Endodermal cell (in vitro differentiated cells): ENCODE results near the gene COLEC11. TPM values are rescaled to one million over a fixed set of nuclear protein-coding genes. Genes with fewer than 3 reads are reported as not detected.
A peak's percentile ranks its signal among the peaks of the same experiment; 100 is the strongest.
"Not testable (repeated sequence)": the region's sequence is repeated elsewhere in the genome, so short reads cannot be mapped to it uniquely, and the experiment has no call there.

Experiments used
- DNase-seq: peaks from one replicate; pipeline ENCODE4 v3.0.0-alpha.2; 2017
- H3K27ac ChIP-seq: 2 replicates; pipeline ENCODE4 v1.5.1; 2013; ENCODE audit warnings: mild to moderate bottlenecking, low read depth, low read length, moderate library complexity
- H3K27me3 ChIP-seq: 2 replicates; pipeline ENCODE4 v1.6.1; 2013; ENCODE audit warnings: mild to moderate bottlenecking, low read length, moderate library complexity; ENCODE audit not compliant: insufficient read depth, control insufficient read depth, poor library complexity, severe bottlenecking
- H3K36me3 ChIP-seq: 2 replicates; pipeline ENCODE4 v1.7.0; 2013; ENCODE audit warnings: mild to moderate bottlenecking, low read length, moderate library complexity; ENCODE audit not compliant: control insufficient read depth, insufficient read depth
- H3K4me1 ChIP-seq: one replicate; pipeline ENCODE4 v1.7.0; 2013; ENCODE audit warnings: low read length; ENCODE audit not compliant: control insufficient read depth, insufficient read depth
- H3K4me3 ChIP-seq: 2 replicates; pipeline ENCODE4 v1.5.1; 2013; ENCODE audit warnings: mild to moderate bottlenecking, low read length, moderate library complexity
- H3K9ac ChIP-seq: 2 replicates; pipeline ENCODE4 v1.6.1; 2013; ENCODE audit warnings: mild to moderate bottlenecking, low read length, moderate library complexity; ENCODE audit not compliant: poor library complexity, severe bottlenecking; ENCODE audit errors: extremely low read depth
- H3K9me3 ChIP-seq: 2 replicates; pipeline ENCODE4 v1.6.1; 2013; ENCODE audit warnings: mild to moderate bottlenecking, low read length, moderate library complexity; ENCODE audit not compliant: control insufficient read depth
- H3K27ac Mint-ChIP-seq: 2 replicates; pipeline ENCODE4 v1.8.0; 2020; ENCODE audit warnings: mixed read lengths
- H3K27me3 Mint-ChIP-seq: 2 replicates; pipeline ENCODE4 v1.8.0; 2021; ENCODE audit warnings: mild to moderate bottlenecking, mixed read lengths; ENCODE audit not compliant: insufficient read depth
- H3K36me3 Mint-ChIP-seq: 2 replicates; pipeline ENCODE4 v1.8.0; 2020; ENCODE audit warnings: low read depth, mixed read lengths
- H3K4me1 Mint-ChIP-seq: 2 replicates; pipeline ENCODE4 v1.8.0; 2020; ENCODE audit warnings: mixed read lengths
- H3K4me3 Mint-ChIP-seq: 2 replicates; pipeline ENCODE4 v1.8.0; 2020; ENCODE audit warnings: mild to moderate bottlenecking, moderate library complexity, mixed read lengths
- H3K9me3 Mint-ChIP-seq: 2 replicates; pipeline ENCODE4 v1.8.0; 2020; ENCODE audit warnings: mild to moderate bottlenecking, mixed read lengths
- CTCF ChIP-seq: fragments of 200-600 bp; sonication (generic); conservative IDR thresholded peaks from 2 replicates; pipeline ENCODE4 v1.5.0; 2021; ENCODE audit warnings: antibody characterized with exemption, mild to moderate bottlenecking
- WGBS, 2 experiments: methylation state at CpG; one replicate each; pipeline versions ENCODE4 v1.1.5 to v1.1.7; 2013; ENCODE audit warnings: missing lambda C conversion rate in 2 of 2, mixed read lengths in 1 of 2; ENCODE audit not compliant: insufficient coverage in 1 of 2, insufficient read length in 1 of 2; 5-methylcytosine and 5-hydroxymethylcytosine counted together
- total RNA-seq, 2 donors: library from RNA; stranded (reverse); fragmentation: NEBNext Ultra II Directional in 1 of 2; extraction: Animal tissue kit (Norgen Biotek cat#: 25700) in 1 of 2; gene quantifications; 2 replicates in 1 of 2; 3 replicates in 1 of 2; pipeline ENCODE4 v1.2.1, GENCODE V29; 2021

COLEC11 gene
- total RNA-seq, 2 donors from 2014 or later: 1.1 to 1.5 TPM

- H3K27me3 Mint-ChIP-seq: peaks cover 13% of the 10 kb centered on the region
- Histone ChIP-seq H3K9me3 (no peaks in the 10 kb centered on the region), H3K4me1 (peaks cover 11% of the 10 kb centered on the region), H3K4me3 (no peak within 1 kb of the TSS), H3K9ac (no peak within 1 kb of the TSS), H3K27ac (peak within 1 kb of the TSS; percentile 73), H3K27me3 (no peaks in the 10 kb centered on the region), H3K36me3 (no peaks in the 10 kb centered on the region)
- WGBS, 2 experiments: 92 to 95% methylated on average over 6 to 7 of the region's 7 CpGs
- H3K4me1 Mint-ChIP-seq: peaks cover 29% of the 10 kb centered on the region
- H3K27ac Mint-ChIP-seq: no peak within 1 kb of the TSS
- H3K9me3 Mint-ChIP-seq: no peaks in the 10 kb centered on the region
- no peak within 1 kb of the TSS for H3K4me3 Mint-ChIP-seq
- no peak for DNase-seq
- TF ChIP-seq CTCF: no peak
- H3K36me3 Mint-ChIP-seq: no peaks in the 10 kb centered on the region
Observed at GRCh38 chr2:3657881-3658280, 63.0 kb downstream of the COLEC11 start, which contains the start of gene ALLC. Gene ALLC, plus strand, starts transcription at chr2:3658200. Its CDS starts 12,958 bp downstream, at chr2:3671158.

DNA sequence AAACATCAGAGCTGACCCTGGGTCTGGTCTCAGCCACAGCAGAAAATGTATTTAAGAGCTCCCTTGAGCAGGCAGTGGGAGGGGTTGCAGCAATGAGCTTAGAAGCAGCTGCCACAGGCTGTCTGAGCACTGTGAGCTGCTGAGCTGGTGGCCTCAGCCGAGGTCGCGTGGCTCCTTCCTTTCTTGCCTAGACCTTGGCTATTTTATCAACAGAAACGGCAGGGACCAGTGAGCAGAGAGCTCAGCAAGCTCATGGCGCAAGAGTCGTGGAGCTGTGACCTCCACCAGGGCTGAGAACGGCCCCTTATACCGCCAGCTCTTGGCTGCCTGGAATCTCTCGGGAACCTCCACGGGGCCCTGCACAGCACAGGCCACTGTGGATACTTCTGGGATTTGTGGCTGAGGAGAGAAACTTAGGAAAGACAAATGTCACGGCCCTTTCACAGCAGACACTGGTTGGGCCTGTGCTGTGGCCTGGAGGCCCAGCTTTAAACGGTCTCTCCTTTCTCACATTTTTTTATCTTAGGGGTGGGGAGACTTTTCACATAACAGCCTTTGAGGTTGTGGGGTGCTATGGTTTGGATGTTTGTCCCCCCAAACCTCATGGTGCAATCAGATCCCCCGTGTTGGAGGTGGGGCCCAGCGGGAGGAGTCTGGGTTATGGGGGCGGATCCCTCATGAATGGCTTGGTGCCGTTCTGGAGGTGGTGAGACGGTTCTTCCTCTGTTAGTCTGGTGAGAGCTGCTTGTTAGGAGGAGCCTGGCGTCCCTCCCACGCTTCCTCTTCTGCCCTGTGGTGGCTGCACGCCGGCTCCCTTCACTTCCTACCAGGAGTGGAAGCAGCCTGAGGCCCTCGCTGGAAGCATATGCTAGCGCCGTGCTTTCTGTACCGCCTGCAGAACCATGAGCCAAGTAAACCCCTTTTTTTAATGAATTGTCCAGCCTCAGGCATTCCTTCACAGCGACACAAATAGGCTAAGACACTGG lies 64.8 kb downstream of the COLEC11 start:
- Mint-ChIP-seq H3K9me3 (no peaks in the 10 kb centered on the region), H3K36me3 (no peaks in the 10 kb centered on the region), H3K27me3 (no peaks in the 10 kb centered on the region), H3K4me1 (peaks cover 38% of the 10 kb centered on the region), H3K4me3 (no peak overlapping the region), H3K27ac (no peak overlapping the region)
- peak; percentile 52 for DNase-seq
- no peaks in the 10 kb centered on the region for H3K9me3 ChIP-seq
- H3K36me3 ChIP-seq: no peaks in the 10 kb centered on the region
- WGBS, 2 experiments: 90 to 93% methylated on average over 9 to 26 of the region's 26 CpGs
- no peak for TF ChIP-seq CTCF
- H3K27me3 ChIP-seq: no peaks in the 10 kb centered on the region
- no peak overlapping the region for H3K9ac ChIP-seq
- H3K4me1 ChIP-seq: peaks cover 15% of the 10 kb centered on the region
- no peak overlapping the region for H3K4me3 ChIP-seq
- H3K27ac ChIP-seq: peak overlapping the region; percentile 51

DNA sequence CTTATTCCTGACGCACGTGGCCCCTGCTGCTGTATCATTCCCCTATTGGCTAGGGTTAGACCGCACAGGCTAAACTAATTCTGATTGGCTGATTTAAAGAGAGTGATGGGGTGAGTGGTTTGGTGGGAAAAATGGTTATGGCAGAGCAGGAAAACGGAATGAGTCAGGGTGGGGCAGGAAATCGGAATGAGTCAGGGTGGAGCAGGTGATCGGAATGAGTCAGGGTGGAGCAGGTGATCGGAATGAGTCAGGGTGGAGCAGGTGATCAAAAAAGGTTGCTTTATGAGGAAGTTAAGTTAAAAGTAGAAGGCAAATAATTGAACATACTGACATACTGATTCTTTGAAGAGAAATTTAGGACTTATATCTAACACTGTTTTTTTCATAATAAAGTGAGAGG lies 65.7 kb downstream of the COLEC11 start:
- not testable (repeated sequence) for H3K4me3 ChIP-seq, H3K4me3 Mint-ChIP-seq, H3K27me3 ChIP-seq, H3K36me3 ChIP-seq, H3K9me3 Mint-ChIP-seq, H3K36me3 Mint-ChIP-seq, H3K9me3 ChIP-seq, H3K9ac ChIP-seq, DNase-seq, H3K27ac ChIP-seq, H3K27ac Mint-ChIP-seq, H3K27me3 Mint-ChIP-seq
- H3K4me1 Mint-ChIP-seq: peaks cover 38% of the 10 kb centered on the region
- 84 to 96% methylated on average over 4 to 7 of the region's 7 CpGs for WGBS, 2 experiments
- peaks cover 15% of the 10 kb centered on the region for H3K4me1 ChIP-seq
